Hepatocyte (in vitro differentiated cells): ENCODE results near the gene FTSJ1. TPM values are rescaled to one million over a fixed set of nuclear protein-coding genes. Genes with fewer than 3 reads are reported as not detected.

ENCODE experiments used
- DNase-seq: peaks from one replicate; pipeline ENCODE4 v3.0.0-alpha.2; 2016; ENCODE audit warnings: low spot score
- H2AFZ ChIP-seq: fragments of 200-600 bp; sonication (generic); 2 replicates; pipeline ENCODE4 v1.6.0; 2016; ENCODE audit warnings: antibody characterized with exemption, mild to moderate bottlenecking
- H3K27ac ChIP-seq: fragments of 200-600 bp; sonication (generic); 2 replicates; pipeline ENCODE4 v1.5.1; 2016; ENCODE audit warnings: mild to moderate bottlenecking
- H3K27me3 ChIP-seq: fragments of 200-600 bp; sonication (generic); 2 replicates; pipeline ENCODE4 v1.6.1; 2016
- H3K36me3 ChIP-seq: fragments of 200-600 bp; sonication (generic); replicated peaks from 2 replicates; pipeline ENCODE4 v1.5.1; 2016; ENCODE audit warnings: low read depth; ENCODE audit not compliant: insufficient read depth
- H3K4me1 ChIP-seq: fragments of 200-600 bp; sonication (generic); 2 replicates; pipeline ENCODE4 v1.5.1; 2016; ENCODE audit warnings: mild to moderate bottlenecking, moderate library complexity; ENCODE audit not compliant: insufficient read depth
- H3K4me2 ChIP-seq: fragments of 200-600 bp; sonication (generic); 2 replicates; pipeline ENCODE4 v1.6.0; 2016
- H3K4me3 ChIP-seq: fragments of 200-600 bp; sonication (generic); 2 replicates; pipeline ENCODE4 v1.5.1; 2016; ENCODE audit warnings: mild to moderate bottlenecking
- H3K79me2 ChIP-seq: fragments of 200-600 bp; sonication (generic); 2 replicates; pipeline ENCODE4 v1.6.0; 2017; ENCODE audit warnings: mild to moderate bottlenecking
- H3K9me2 ChIP-seq: fragments of 200-600 bp; sonication (generic); replicated peaks from 2 replicates; pipeline ENCODE4 v1.6.0; 2017; ENCODE audit warnings: mild to moderate bottlenecking; ENCODE audit not compliant: insufficient read depth
- H3K9me3 ChIP-seq: fragments of 200-600 bp; sonication (generic); 2 replicates; pipeline ENCODE4 v1.5.1; 2016; ENCODE audit warnings: low read depth, mild to moderate bottlenecking
- H4K20me1 ChIP-seq: fragments of 200-600 bp; sonication (generic); 2 replicates; pipeline ENCODE4 v1.6.0; 2016; ENCODE audit warnings: mild to moderate bottlenecking; ENCODE audit not compliant: insufficient read depth, poor library complexity, severe bottlenecking
- EZH2 ChIP-seq: fragments of 200-600 bp; sonication (generic); IDR thresholded peaks from 2 replicates; pipeline ENCODE4 v1.6.1; 2016; ENCODE audit warnings: antibody characterized with exemption, mild to moderate bottlenecking, borderline replicate concordance
- EZH2phosphoT487 ChIP-seq: fragments of 200-600 bp; sonication (generic); IDR thresholded peaks from one replicate; pipeline ENCODE4 v1.6.1; 2018; ENCODE audit warnings: antibody characterized with exemption, mild to moderate bottlenecking, low read depth, moderate library complexity; ENCODE audit not compliant: unreplicated experiment, severe bottlenecking
- WGBS: methylation state at CpG from one replicate; pipeline ENCODE4 v1.1.6; 2016; ENCODE audit warnings: low lambda C conversion rate; ENCODE audit errors: missing lambda C conversion rate; 5-methylcytosine and 5-hydroxymethylcytosine counted together
- polyA plus RNA-seq: library from polyadenylated mRNA; unstranded; fragments of >200 nt; fragmentation: Nextera tagmentation; extraction: Ambion mirVana; gene quantifications from 2 replicates; pipeline ENCODE4 v1.2.1, GENCODE V29; 2016
- total RNA-seq: library from RNA; depleted of rRNA; stranded (reverse); fragments of >200 nt; gene quantifications from 2 replicates; pipeline ENCODE4 v1.2.3, GENCODE V29; 2014
- TF ChIP-seq, protein P1 (sequence below): fragments of 200-600 bp; sonication (generic); IDR thresholded peaks from 2 replicates; pipeline ENCODE4 v1.5.1; 2016; ENCODE audit warnings: antibody characterized with exemption, mild to moderate bottlenecking; ENCODE audit not compliant: poor library complexity

The FTSJ1 gene
- total and polyA plus RNA-seq, 2 experiments from 2014 or later, result 38.4 to 43.8 TPM

GRCh38 chrX:48470833-48471118, 5.2 kb upstream of the FTSJ1 start:
- H3K4me3 ChIP-seq, result no peak overlapping the region
- no peak overlapping the region for H2AFZ ChIP-seq
- H3K4me1 ChIP-seq, result no peaks in the 10 kb centered on the region
- no peak overlapping the region for H3K27ac ChIP-seq
- 86% methylated on average over 9 of the region's 9 CpGs for WGBS
- H4K20me1 ChIP-seq, result no peaks in the 10 kb centered on the region
- no peaks in the 10 kb centered on the region for H3K36me3 ChIP-seq
- H3K9me3 ChIP-seq, result no peaks in the 10 kb centered on the region
- no peaks in the 10 kb centered on the region for H3K9me2 ChIP-seq
- no peaks in the 10 kb centered on the region for H3K27me3 ChIP-seq
- TF ChIP-seq, protein P1, sequence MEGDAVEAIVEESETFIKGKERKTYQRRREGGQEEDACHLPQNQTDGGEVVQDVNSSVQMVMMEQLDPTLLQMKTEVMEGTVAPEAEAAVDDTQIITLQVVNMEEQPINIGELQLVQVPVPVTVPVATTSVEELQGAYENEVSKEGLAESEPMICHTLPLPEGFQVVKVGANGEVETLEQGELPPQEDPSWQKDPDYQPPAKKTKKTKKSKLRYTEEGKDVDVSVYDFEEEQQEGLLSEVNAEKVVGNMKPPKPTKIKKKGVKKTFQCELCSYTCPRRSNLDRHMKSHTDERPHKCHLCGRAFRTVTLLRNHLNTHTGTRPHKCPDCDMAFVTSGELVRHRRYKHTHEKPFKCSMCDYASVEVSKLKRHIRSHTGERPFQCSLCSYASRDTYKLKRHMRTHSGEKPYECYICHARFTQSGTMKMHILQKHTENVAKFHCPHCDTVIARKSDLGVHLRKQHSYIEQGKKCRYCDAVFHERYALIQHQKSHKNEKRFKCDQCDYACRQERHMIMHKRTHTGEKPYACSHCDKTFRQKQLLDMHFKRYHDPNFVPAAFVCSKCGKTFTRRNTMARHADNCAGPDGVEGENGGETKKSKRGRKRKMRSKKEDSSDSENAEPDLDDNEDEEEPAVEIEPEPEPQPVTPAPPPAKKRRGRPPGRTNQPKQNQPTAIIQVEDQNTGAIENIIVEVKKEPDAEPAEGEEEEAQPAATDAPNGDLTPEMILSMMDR, result no peak
- TF ChIP-seq EZH2phosphoT487, result no peak
- no peak for TF ChIP-seq EZH2
- no peak overlapping the region for H3K4me2 ChIP-seq
- no peak for DNase-seq
- H3K79me2 ChIP-seq, result no peaks in the 10 kb centered on the region

- H3K27me3 ChIP-seq, result no peaks in the 10 kb centered on the region
- no peak overlapping the region for H3K4me3 ChIP-seq
- peaks cover 4% of the 10 kb centered on the region for H3K79me2 ChIP-seq
- H3K27ac ChIP-seq, result no peak overlapping the region
- no peaks in the 10 kb centered on the region for H3K9me3 ChIP-seq
- no peaks in the 10 kb centered on the region for H3K4me1 ChIP-seq
- 75% methylated on average over 8 of the region's 8 CpGs for WGBS
- H4K20me1 ChIP-seq, result no peaks in the 10 kb centered on the region
- no peak for DNase-seq
- no peak overlapping the region for H3K4me2 ChIP-seq
- H3K36me3 ChIP-seq, result no peaks in the 10 kb centered on the region
- TF ChIP-seq, protein P1, result no peak
- TF ChIP-seq EZH2 (no peak), EZH2phosphoT487 (no peak)
- no peaks in the 10 kb centered on the region for H3K9me2 ChIP-seq
- no peak overlapping the region for H2AFZ ChIP-seq
These were observed 4.5 kb upstream of the FTSJ1 start for GRCh38 chrX:48471504-48471903.

- H3K9me2 ChIP-seq, result no peaks in the 10 kb centered on the region
- WGBS, result 80% methylated on average over 9 of the region's 9 CpGs
- H3K27ac ChIP-seq, result no peak overlapping the region
- H3K9me3 ChIP-seq, result no peaks in the 10 kb centered on the region
- TF ChIP-seq, protein P1, result no peak
- no peak for TF ChIP-seq EZH2
- TF ChIP-seq EZH2phosphoT487, result no peak
- peaks cover 11% of the 10 kb centered on the region for H3K79me2 ChIP-seq
- no peaks in the 10 kb centered on the region for H3K36me3 ChIP-seq
- H3K4me1 ChIP-seq, result no peaks in the 10 kb centered on the region
- no peak overlapping the region for H2AFZ ChIP-seq
- H4K20me1 ChIP-seq, result no peaks in the 10 kb centered on the region
- no peak for DNase-seq
- no peaks in the 10 kb centered on the region for H3K27me3 ChIP-seq
- no peak overlapping the region for H3K4me2 ChIP-seq
- no peak overlapping the region for H3K4me3 ChIP-seq
These were observed 3.8 kb upstream of the FTSJ1 start for GRCh38 chrX:48472225-48472624.
